PC-3 (cell line): Measurements from ENCODE around the gene MRPS27. TPM values are rescaled to one million over a fixed set of nuclear protein-coding genes. Genes with fewer than 3 reads are reported as not detected.

Source experiments
- ATAC-seq: fragments of 200-7000 bp; cut with Tn5 transposase; 2 replicates; pipeline ENCODE4 v1.9.1; 2020; ENCODE audit warnings: mild to moderate bottlenecking, moderate library complexity
- BruUV-seq: library from RNA; stranded (reverse); fragments of 400-500 nt; replicated peaks from 2 replicates; lab custom pipeline; 2021; lab: Mats Ljungman, UMichigan
- CTCF ChIA-PET: fragments of 300-600 bp; sonication (Branson Sonifier 250); formaldehyde crosslinking; loops from one replicate; lab custom pipeline; 2022; ENCODE audit warnings: antibody characterized with exemption; lab: Charles Lee
- POLR2A ChIA-PET: fragments of 300-600 bp; sonication (Branson Sonifier 250); formaldehyde crosslinking; loops from one replicate; lab custom pipeline; 2022; ENCODE audit warnings: antibody characterized with exemption; ENCODE audit not compliant: unreplicated experiment; lab: Charles Lee
- DNase-seq: peaks from one replicate; pipeline ENCODE4 v3.0.0-alpha.2; 2015
- H2AFZ ChIP-seq: fragments of 300-600 bp; sonication (generic); 2 replicates; pipeline ENCODE4 v1.6.0; 2016; ENCODE audit warnings: antibody characterized with exemption, low read length
- H3F3A ChIP-seq: fragments of 300-600 bp; sonication (generic); one replicate; pipeline ENCODE4 v1.6.0; 2017; ENCODE audit warnings: antibody characterized with exemption, low read length, control low read depth, mild to moderate bottlenecking; ENCODE audit not compliant: unreplicated experiment
- H3K27ac ChIP-seq: fragments of 300-600 bp; sonication (generic); 2 replicates; pipeline ENCODE4 v1.5.1; 2016; ENCODE audit warnings: mild to moderate bottlenecking, low read length
- H3K27me3 ChIP-seq: fragments of 300-600 bp; sonication (generic); 2 replicates; pipeline ENCODE4 v1.6.1; 2016; ENCODE audit warnings: low read length, mixed read lengths
- H3K36me3 ChIP-seq: fragments of 300-600 bp; sonication (generic); 2 replicates; pipeline ENCODE4 v1.6.1; 2016; ENCODE audit warnings: low read depth, mixed run types, low read length, mixed read lengths
- H3K4me1 ChIP-seq: fragments of 300-600 bp; sonication (generic); 2 replicates; pipeline ENCODE4 v1.5.1; 2016; ENCODE audit warnings: low read length; ENCODE audit not compliant: insufficient read depth
- H3K4me2 ChIP-seq: fragments of 300-600 bp; sonication (generic); 2 replicates; pipeline ENCODE4 v1.6.0; 2016; ENCODE audit warnings: low read length
- H3K4me3 ChIP-seq: fragments of 300-600 bp; sonication (generic); 2 replicates; pipeline ENCODE4 v1.5.1; 2016; ENCODE audit warnings: mild to moderate bottlenecking, low read length, mixed read lengths
- H3K79me2 ChIP-seq: fragments of 300-600 bp; sonication (generic); 2 replicates; pipeline ENCODE4 v1.6.1; 2017; ENCODE audit warnings: low read length, mixed read lengths
- H3K9ac ChIP-seq: fragments of 300-600 bp; sonication (generic); 2 replicates; pipeline ENCODE4 v1.6.0; 2016; ENCODE audit warnings: mild to moderate bottlenecking, low read length
- H3K9me2 ChIP-seq: fragments of 300-600 bp; sonication (generic); replicated peaks from 2 replicates; pipeline ENCODE4 v1.6.1; 2016; ENCODE audit warnings: mixed run types, low read length, mixed read lengths
- H3K9me3 ChIP-seq: fragments of 300-600 bp; sonication (generic); 2 replicates; pipeline ENCODE4 v1.6.1; 2016; ENCODE audit warnings: low read length, mixed read lengths
- H4K20me1 ChIP-seq: fragments of 300-600 bp; sonication (generic); 2 replicates; pipeline ENCODE4 v1.6.1; 2016; ENCODE audit warnings: low read length, mixed read lengths
- EZH2 ChIP-seq: fragments of 300-600 bp; sonication (generic); IDR thresholded peaks from one replicate; pipeline ENCODE4 v1.6.1; 2017; ENCODE audit warnings: antibody characterized with exemption, mild to moderate bottlenecking, low read length; ENCODE audit not compliant: unreplicated experiment
- EZH2phosphoT487 ChIP-seq: fragments of 300-600 bp; sonication (generic); IDR thresholded peaks from 2 replicates; pipeline ENCODE4 v1.6.1; 2018; ENCODE audit warnings: mild to moderate bottlenecking, antibody characterized with exemption, low read length, borderline replicate concordance
- intact Hi-C: fragments of 100-400 bp; cut with micrococcal nuclease; formaldehyde crosslinking; loops from 2 replicates; pipeline ENCODE4 v1.9.0; 2023
- total RNA-seq: library from RNA; depleted of rRNA; stranded (reverse); fragments of >200 nt; gene quantifications from 2 replicates; pipeline ENCODE4 v1.2.3, GENCODE V29; 2014
- TF ChIP-seq, protein P1 (sequence below): fragments of 300-600 bp; sonication (generic); conservative IDR thresholded peaks from 2 replicates; pipeline ENCODE4 v1.5.1; 2017; ENCODE audit warnings: antibody characterized with exemption, low read depth, mild to moderate bottlenecking, low read length

The MRPS27 gene
- total RNA-seq, 1 experiment from 2014 or later, result 59.0 TPM

DNA sequence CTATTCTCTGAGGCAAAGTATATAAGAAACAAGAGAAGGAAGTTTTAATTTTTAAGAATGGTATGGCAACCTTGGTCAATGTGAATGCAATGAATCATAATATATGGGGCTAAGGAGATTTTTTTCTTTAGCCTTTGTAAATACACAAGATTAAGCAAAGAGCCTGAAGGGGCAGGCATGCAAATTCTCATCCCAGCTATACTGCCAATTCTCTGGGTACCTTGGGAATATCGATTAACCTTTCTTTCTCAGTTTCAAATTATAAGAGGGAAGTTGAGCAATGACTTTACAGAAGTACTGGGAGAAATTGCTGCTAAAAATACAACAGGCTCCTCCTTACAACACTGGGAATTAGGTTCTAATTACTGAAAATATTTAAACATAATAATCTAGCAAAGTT, 97.5 kb downstream of the MRPS27 start:
- Histone ChIP-seq H3K4me2 (no peak overlapping the region), H3K9me2 (no peaks in the 10 kb centered on the region), H3K4me3 (no peak overlapping the region), H3K27me3 (no peaks in the 10 kb centered on the region), H4K20me1 (no peaks in the 10 kb centered on the region), H2AFZ (no peak overlapping the region), H3K9me3 (no peaks in the 10 kb centered on the region), H3K27ac (no peak overlapping the region), H3K9ac (no peak overlapping the region), H3K79me2 (no peaks in the 10 kb centered on the region), H3K36me3 (peaks cover 16% of the 10 kb centered on the region; the same call in 1 of the 2 replicates), H3K4me1 (no peaks in the 10 kb centered on the region), H3F3A (no peaks in the 10 kb centered on the region)
- ATAC-seq, result no peak
- intact Hi-C loops, result no loop called here
- POLR2A ChIA-PET, result no interaction called here
- TF ChIP-seq EZH2, result no peak
- TF ChIP-seq, protein P1, sequence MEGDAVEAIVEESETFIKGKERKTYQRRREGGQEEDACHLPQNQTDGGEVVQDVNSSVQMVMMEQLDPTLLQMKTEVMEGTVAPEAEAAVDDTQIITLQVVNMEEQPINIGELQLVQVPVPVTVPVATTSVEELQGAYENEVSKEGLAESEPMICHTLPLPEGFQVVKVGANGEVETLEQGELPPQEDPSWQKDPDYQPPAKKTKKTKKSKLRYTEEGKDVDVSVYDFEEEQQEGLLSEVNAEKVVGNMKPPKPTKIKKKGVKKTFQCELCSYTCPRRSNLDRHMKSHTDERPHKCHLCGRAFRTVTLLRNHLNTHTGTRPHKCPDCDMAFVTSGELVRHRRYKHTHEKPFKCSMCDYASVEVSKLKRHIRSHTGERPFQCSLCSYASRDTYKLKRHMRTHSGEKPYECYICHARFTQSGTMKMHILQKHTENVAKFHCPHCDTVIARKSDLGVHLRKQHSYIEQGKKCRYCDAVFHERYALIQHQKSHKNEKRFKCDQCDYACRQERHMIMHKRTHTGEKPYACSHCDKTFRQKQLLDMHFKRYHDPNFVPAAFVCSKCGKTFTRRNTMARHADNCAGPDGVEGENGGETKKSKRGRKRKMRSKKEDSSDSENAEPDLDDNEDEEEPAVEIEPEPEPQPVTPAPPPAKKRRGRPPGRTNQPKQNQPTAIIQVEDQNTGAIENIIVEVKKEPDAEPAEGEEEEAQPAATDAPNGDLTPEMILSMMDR, result no peak
- no TSS peak for BruUV-seq
- DNase-seq, result no peak
- CTCF ChIA-PET, result no interaction called here

DNA sequence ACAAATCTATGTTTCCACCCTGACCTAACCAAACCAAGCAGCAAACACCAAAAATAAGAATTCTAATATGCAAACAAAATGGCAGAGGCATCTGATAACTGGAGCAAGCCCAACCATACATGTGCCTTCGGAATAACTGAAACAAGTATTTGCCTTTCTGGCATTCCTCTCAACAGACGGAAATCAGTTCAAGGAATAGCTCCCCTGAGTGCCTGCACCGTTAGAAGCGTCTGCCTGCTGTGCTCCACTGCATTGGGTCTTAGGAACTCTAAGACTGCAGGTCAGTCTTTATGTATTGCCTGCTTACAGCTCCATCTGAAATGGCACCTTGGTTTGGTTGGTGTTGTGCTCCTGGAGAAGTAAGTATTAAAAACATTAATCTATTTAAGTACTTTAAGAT, 98.5 kb downstream of the MRPS27 start:
- ATAC-seq (no peak), DNase-seq (no peak)
- intact Hi-C loops, result no loop called here
- H2AFZ ChIP-seq, result no peak overlapping the region
- H4K20me1 ChIP-seq, result no peaks in the 10 kb centered on the region
- H3K36me3 ChIP-seq, result peaks cover 16% of the 10 kb centered on the region; the same call in 1 of the 2 replicates
- H3K9me2 ChIP-seq, result no peaks in the 10 kb centered on the region
- no peak overlapping the region for H3K4me3 ChIP-seq
- H3K9ac ChIP-seq, result no peak overlapping the region
- no peaks in the 10 kb centered on the region for H3K27me3 ChIP-seq
- ChIA-PET CTCF (no interaction called here), POLR2A (no interaction called here)
- H3F3A ChIP-seq, result no peaks in the 10 kb centered on the region
- TF ChIP-seq, protein P1, result no peak
- TF ChIP-seq EZH2 (no peak), EZH2phosphoT487 (no peak)
- BruUV-seq, result no TSS peak
- no peak overlapping the region for H3K27ac ChIP-seq
- H3K79me2 ChIP-seq, result no peaks in the 10 kb centered on the region
- no peaks in the 10 kb centered on the region for H3K9me3 ChIP-seq
- no peaks in the 10 kb centered on the region for H3K4me1 ChIP-seq
- H3K4me2 ChIP-seq, result no peak overlapping the region

DNA sequence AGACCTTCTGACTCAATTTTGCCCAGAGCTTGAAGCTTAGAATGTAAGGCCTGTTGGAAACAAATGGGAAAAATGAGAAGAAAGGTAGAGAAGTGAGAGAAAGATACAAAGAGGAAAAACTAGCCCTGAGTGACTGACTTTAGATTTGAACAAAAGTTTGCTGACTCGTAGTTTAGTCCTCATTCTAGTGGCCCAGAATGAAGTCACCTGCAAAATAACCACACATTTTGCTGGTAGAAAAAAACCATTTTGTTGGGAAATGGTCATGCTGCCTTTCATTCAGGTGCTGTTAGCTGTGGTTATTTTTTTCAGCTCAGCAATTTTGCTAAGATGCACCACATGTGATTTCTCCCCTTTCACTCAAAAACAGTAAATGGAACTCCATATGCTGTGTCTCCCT, 98.9 kb downstream of the MRPS27 start:
- H3K4me2 ChIP-seq, result no peak overlapping the region
- no peaks in the 10 kb centered on the region for H3K4me1 ChIP-seq
- no peaks in the 10 kb centered on the region for H3F3A ChIP-seq
- BruUV-seq, result no TSS peak
- ChIA-PET CTCF (no interaction called here), POLR2A (no interaction called here)
- TF ChIP-seq EZH2phosphoT487 (no peak), EZH2 (no peak)
- TF ChIP-seq, protein P1, result no peak
- no peak overlapping the region for H3K27ac ChIP-seq
- no peak overlapping the region for H2AFZ ChIP-seq
- H3K9ac ChIP-seq, result no peak overlapping the region
- H3K4me3 ChIP-seq, result no peak overlapping the region
- H3K9me2 ChIP-seq, result no peaks in the 10 kb centered on the region
- H4K20me1 ChIP-seq, result no peaks in the 10 kb centered on the region
- no peak for DNase-seq
- H3K36me3 ChIP-seq, result peaks cover 16% of the 10 kb centered on the region; the same call in 1 of the 2 replicates
- intact Hi-C loops, result no loop called here
- no peaks in the 10 kb centered on the region for H3K27me3 ChIP-seq
- H3K9me3 ChIP-seq, result no peaks in the 10 kb centered on the region
- no peak for ATAC-seq
- no peaks in the 10 kb centered on the region for H3K79me2 ChIP-seq
